Activated CD8-positive, alpha-beta memory T cell treated with anti-CD3 and anti-CD28 coated beads, Interleukin-2, amount 50 U/mL, for 48 hours (primary cell): ENCODE measurements around the gene SNX2.
"Not testable (repeated sequence)": the region's sequence is repeated elsewhere in the genome, so short reads cannot be mapped to it uniquely, and the experiment has no call there.

ENCODE experiments used
- DNase-seq: peaks from one replicate; pipeline ENCODE4 v3.0.0-alpha.2; 2020

Gene SNX2, protein sequence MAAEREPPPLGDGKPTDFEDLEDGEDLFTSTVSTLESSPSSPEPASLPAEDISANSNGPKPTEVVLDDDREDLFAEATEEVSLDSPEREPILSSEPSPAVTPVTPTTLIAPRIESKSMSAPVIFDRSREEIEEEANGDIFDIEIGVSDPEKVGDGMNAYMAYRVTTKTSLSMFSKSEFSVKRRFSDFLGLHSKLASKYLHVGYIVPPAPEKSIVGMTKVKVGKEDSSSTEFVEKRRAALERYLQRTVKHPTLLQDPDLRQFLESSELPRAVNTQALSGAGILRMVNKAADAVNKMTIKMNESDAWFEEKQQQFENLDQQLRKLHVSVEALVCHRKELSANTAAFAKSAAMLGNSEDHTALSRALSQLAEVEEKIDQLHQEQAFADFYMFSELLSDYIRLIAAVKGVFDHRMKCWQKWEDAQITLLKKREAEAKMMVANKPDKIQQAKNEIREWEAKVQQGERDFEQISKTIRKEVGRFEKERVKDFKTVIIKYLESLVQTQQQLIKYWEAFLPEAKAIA

DNA sequence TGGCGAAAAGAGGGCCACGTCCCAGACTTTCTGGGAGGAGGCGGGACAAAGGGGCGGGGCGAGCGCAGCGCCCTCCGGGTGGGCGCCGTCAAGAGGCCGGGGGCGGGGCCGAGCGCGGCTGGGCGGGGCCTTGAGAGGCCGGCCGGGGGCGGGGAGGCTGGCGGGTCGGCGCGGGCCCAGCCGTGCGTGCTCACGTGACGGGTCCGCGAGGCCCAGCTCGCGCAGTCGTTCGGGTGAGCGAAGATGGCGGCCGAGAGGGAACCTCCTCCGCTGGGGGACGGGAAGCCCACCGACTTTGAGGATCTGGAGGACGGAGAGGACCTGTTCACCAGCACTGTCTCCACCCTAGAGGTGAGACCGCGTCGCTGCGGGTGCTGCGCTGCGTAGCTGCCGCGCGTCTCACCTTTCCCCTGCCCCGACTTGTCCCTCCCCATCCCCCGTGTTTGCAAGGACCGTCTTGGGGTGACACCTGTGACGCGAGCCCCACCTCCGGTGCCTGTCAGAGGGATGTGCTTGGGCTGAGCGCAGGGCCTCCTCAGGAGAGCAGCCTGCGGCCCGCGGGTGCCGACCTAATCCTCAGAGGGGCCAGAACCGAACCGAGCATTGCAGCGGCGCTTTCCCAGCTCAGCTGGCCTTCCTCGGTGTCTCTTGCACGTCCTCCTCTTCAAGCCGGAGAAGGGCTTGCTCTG, at the start of gene SNX2:
Gene SNX2, plus strand, starts transcription at position 220 of the 689 bp plus-strand sequence. Its CDS starts 24 bp downstream, at position 244.
- DNase-seq = peak; percentile 95

DNA sequence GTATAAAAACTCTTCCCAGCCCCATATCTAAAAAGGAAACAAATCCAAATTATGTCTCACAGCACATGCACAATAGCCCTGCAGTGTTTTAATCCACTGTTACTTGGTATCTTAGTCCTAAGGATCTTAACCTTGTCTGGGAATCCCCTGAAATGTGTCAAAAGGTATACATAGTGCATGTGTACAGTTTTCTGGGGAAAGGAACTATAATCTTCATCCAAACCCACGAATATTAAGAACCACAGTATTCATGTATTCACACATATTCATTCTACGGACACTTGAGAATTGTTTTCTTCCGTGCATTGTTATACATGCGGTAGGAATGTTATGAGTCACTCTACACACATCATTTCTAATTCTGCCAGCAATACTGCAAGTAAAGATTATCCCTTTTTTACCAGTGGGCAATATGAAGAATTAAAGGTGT, 47.8 kb upstream of the SNX2 start:
- no peak for DNase-seq

DNA sequence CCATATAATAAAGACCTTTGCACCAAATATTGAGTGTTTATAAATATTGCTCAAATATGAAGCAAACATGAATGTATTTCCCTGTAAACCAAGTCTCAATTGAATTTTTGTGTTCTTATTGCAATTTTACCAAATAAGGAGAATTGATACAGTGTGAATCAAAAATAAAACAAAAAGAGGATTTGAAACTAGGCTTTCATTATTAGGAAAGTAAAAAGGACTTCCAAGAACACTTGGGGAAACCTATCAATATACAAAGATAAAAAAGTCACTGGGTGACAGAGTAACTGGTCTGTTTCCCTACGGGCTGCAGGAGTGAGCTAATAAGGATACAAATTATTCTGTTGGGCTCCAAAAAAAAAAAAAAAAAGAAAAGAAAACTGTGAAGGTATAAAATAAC, 44.8 kb upstream of the SNX2 start:
- DNase-seq = no peak

DNA sequence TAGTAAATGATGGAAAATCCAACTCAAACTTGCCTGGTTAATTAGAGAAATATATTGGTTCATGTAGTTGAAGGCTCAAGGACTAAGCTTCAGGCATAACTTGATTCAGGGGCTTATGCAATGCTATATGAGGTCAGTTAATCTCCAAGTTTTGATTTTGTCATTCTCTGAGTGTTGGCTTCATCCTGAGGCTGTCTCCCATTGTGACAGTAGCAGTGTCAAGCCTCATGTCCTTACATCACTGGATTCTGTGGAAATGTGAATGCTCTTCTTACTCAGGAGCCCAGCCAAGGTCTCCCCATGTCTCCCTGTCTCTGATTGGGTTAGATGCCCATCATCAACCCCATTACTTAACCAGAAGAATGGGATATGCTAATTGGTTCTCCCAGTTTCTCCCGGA, 44.4 kb upstream of the SNX2 start:
- DNase-seq = no peak

DNA sequence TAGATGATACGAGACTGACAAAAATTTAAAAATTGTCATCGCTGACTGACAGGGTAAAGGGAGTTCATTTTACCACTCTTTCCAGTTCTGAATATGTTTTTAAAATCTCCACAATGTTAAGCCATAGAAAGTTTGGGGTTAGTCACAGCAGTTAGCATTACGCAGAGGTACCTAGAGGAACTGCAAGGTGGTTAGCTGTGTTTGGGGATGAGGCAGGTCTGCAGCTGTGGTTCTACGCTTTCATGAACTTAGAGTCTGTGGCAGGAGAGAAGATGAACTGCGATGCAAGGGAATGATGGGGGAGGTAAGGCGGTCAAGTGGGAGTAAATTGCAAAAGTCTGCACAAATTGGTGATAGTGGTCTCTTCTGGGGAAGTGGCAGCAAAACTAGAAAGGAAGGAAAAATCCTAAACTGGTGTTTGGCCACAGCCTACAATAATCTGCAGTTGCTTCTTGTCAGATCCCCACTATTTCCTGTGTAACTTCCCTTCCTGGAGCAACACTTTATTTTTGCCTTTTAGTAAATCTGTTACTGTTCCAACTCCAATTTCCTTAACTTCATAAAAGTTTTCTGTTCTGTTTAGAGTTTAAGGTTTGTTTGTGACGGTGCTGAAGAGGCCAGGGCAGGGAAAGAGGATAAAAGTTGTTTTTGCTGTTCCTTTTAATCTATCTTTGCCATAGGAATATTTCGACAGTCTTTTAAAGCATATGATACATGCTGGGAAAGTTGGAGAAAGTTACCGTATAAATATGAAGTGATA, 38.6 kb upstream of the SNX2 start:
- no peak for DNase-seq

DNA sequence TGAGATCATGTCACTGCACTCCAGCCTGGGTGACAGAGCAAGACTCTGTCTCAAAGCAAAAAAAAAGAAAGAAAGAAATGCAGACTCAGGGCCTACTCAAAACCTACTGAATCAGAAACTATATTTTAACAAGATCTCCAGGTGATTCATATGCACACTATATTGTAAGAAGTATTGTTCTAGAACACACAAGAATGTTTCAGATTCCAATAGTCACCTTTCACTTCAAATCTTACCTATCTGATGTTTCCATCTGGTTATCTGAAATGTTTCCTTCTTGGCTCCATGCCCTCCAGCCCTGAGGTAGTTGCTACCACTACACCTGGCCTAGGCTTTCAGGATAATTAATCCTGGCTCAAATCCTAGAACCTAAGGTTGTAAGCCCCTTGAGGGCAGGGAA, 36.8 kb upstream of the SNX2 start:
- DNase-seq = no peak

DNA sequence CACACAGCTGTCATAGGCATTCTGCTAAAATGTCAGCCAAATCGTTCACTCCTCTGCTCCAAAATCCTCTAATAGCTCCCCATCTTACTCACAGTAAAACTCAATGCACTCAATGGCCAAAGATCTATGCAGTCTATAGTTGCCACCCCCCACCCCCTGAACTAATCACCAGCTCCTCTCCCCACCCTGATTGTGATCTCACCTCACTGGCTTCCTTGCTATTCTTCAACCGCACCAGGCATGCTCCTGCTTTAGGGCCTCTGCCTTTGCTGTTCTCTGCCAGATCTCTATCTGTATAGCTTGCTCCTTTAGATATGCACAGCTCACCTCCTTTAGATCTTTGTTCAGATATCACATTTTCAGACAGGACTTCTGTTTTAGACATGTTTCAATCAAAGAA, 33.2 kb upstream of the SNX2 start:
- DNase-seq = no peak

DNA sequence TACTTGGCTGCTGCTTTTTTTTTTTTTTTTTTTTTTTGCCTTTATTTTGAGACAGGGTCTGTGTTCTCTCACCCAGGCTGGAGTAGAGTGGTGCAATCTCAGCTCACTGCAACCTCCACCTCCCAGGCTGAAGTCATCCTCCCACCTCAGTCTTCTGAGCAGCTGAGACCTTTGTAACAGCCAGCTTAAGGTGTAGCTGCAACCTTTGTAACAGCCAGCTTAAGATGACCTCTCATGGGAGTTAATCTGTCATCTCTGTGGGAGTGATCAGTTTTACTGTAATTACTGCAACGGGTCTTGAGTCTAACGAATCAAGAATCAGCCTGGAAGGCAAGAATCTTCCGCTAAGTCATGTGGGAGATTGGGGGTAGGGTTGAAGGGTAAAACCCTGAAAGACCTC, 31.6 kb upstream of the SNX2 start:
- no peak for DNase-seq

DNA sequence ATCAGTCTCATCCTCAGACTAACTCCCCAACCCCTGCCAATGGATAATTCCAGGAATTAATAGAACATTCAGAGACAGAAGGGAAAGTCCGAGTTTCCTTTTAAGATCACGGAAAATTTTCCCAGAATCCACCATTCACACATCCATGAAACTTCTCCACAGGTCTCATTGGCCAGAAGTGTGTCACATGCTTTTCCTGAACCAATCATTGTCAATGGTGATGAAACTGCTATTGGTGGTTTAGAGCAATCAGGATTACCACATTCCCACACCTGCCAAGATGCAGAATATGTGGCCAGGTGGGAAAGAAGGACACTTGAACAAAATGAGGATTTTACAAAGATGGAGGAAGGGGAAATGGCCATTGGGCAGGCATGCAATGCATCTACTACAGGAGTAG, 29.3 kb upstream of the SNX2 start:
- DNase-seq = no peak

DNA sequence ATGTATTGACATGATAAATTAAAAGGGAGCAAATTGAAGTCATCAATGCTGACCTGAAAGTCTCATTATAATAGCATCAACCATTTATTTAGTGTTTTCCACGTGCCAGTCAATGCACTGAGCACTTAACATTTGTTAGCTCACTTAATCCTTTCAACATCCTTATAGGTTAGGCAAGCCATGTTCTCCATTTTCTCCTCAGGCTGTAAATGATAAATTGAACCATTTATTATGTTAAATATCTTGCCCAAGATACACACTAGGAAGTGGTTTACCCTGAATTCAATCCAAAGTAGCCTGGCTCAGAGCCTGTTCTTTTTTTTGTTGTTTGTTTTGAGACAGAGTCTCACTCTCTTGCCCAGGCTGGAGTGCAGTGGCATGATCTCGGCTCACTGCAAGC, 25.0 kb upstream of the SNX2 start:
- no peak for DNase-seq

DNA sequence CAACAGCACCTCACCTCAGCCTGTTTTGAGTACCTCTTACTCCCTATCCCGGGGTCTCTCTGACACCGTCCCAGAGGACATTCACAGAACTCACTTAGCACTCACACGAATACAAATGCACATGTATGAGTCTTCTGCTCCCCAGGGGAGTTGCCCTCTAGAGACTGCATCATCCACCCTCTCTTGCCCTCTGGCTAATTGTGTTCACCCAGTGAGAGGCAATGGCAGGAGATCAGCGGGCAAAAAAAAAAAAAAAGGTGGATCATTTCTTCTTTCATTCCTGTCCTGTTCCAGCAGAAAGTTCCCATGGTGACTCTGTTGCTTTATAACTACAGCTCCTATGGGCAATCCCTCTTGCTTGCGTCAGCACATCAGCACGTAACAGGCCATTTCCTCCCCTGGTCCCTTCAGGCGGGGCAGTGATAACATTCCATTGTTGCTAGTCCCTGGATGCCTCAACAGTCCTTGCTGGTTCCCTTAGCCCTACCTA, 23.5 kb upstream of the SNX2 start:
- DNase-seq = no peak

DNA sequence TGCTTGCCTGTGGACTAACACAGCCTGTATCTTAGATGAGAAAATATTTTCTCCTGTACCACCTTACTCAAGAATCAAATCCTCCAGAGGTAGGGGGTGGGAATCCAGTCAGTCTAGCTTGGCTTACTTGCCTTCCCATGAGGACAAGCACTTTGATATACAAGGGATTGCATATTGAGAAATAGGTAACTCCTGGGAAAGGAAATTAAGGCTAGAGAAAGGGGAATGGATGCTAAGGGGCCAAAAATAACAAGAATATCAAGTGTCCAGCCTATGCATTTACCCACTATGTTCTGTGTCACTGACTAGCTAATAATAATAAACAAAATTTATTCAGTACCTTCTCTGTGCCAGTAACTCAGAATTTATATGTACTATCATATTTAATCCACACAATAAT, 21.4 kb upstream of the SNX2 start:
- DNase-seq = no peak

DNA sequence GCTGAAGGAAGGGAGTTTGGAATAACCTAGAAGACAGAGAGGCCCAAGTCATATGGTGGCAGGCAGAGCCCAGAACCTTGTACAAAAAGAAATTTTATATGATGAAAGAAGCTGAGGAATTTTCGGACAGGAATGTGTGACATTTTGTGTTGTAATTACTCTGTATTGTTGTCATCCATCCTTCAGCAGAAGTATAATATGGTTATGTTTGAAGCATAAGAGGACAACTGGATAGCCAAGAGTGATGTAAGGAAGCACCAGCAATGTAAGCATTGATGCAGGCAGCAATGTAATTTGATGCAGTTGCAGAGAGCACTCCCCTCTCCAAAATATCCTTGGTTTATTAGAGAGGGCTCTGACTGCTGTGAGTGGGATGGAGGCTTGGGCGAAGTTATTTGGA, 19.1 kb upstream of the SNX2 start:
- no peak for DNase-seq

DNA sequence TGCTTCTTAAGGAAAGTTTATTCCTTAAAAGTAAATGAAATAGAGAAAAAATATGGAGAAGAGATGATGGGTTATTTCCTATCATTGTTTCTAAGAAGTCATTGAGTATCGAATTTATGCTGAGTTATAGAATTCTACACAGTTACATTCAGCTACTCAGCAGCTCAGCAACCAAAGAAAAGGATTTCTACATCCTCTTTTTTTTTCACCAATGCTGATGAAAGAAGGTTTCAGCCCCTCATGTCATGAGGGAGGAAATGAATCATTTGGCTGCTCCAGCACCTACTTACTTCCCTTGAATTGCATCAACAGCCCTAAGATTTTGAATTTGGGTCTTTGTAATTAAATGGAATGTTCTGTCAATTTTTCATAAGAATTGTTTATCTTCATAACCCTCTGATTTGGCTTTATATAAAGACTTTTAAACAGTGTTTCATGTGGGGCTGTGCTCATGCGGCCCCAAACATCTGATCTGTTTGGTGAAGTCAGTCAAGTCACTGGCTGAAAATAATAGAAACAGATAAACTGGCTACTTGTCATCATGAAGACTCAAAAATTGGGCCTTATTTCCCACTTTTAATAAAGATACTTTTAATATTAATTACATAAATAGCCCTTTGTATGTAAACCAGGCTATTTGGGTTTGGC, 18.5 kb upstream of the SNX2 start:
- DNase-seq = no peak

DNA sequence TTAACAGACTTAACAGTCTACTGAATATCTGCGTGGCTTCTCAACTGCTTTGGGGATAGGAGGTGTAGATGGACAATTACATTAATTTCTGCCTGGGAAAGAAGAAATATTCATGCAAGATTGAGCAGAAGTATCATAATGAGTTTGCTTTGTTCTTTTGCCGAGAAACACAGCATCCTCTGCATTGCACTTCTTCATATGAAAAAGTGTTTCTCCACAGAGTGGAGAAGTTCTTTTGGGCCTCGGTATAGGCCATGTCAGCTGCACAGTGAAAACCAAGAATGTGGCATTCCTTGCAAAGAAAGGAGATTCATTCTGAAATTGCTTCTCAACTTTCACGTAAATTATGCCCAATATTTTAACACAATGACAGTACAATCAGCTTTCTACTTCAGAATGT, 17.6 kb upstream of the SNX2 start:
- no peak for DNase-seq

DNA sequence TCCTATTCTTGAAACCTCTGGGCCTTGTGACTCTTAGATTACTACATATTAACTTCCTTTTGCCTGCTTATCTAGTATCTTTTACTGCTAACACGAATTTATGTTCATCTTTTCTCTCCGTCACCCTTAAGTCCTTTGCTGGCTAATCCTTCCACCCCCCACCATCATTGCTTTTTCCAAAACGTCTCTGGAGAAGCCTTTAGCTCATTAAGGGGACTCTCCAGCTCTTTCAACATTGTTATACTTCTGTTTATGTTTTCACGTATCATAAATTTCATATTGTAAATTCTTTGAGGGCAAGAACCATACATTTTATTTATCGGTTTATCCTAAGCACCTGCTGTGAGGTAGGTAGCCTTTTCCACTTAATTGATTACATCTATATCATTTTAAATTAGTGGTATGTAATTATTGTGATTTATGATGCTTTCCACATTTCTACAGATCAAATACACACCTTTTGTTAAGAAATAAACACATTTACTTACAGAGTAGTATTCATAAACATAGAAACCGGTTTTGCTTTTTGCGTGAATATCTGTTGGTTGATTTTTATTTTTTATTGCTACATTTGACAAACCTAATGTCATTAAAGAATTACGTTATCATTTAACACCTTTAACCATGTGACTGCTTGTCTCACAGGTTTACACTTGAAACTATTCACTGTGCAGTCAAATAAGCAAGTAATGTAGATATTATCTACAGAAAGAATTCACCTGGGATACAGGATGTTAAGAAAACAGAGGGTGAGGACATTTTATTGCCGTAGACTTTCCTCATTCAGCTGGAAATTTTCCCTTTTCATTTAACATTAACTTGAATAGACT, 15.4 kb upstream of the SNX2 start:
- no peak for DNase-seq

DNA sequence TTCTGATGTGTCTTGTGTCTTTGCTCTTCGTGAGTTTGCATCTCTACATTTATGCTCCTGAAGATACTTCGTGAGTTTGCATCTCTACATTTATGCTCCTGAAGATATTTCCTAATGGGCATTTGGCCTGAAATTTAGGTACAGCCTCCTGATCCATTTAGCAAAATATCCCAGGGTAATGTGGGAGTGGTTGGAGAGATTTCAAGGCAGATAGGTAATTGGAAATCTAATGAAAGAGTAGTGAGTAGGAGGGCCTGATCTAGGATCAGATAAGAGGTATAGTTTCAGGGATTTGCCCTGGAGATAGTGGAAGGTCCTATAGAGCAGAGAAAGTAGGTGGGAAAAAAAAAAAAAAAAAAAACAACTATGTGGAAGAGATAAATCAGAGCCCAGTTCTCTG, 14.6 kb upstream of the SNX2 start:
- DNase-seq = no peak

DNA sequence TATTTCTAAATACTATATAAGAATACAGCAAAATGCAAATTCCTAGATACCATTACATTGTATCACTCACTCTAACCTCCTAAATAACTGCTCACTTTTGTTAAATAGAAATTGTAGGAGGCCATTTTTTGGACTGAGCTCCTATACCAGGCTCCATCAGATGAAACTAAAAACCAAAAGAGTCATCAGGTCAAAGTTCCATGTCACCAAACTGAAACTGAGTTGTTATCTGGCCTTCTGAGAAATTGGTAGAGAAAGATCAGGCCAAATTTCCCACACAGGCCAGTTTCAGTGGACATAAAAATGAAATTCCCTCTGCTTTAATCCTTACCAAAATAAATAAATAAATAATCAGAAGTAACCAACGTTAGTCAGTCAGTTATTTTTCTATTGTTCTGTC, 13.8 kb upstream of the SNX2 start:
- no peak for DNase-seq

DNA sequence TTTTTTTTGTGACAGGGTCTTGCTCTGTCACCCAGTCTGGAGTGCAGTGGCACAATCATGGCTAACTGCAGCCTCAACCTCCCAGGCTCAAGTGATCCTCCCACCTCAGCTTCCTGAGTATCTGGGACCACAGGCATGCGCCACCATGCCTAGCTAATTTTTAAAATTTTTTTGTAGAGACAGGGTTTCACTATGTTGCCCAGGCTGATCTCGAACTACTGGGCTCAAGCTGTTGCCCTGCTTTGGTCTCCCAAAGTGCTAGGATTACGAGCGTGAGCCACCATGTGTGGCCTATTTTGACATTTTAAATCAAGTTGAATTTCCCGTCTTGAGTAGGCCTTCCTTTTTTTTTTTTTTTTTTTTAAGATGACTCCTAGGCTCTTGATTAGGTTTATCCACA, 13.0 kb upstream of the SNX2 start:
- not testable (repeated sequence) for DNase-seq

DNA sequence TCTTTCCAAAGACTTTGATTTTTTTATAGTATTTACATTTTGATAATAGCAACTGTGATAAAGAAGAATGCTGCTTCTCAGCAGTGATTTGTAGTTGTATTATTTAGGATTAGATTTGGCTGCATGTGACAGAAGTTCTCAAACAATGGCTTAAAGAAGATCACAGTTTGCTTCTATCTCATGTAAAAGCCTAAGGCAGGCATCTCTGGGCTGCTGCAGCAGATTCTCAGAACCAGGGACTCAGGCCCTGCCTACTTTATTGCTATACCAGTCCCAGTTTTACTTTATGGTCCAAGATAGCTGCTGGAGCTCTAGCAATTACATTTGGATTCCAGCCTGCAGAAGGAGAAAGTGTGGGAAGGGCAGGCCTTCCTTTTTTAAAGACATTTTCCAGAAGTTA, 8.8 kb upstream of the SNX2 start:
- DNase-seq = no peak

DNA sequence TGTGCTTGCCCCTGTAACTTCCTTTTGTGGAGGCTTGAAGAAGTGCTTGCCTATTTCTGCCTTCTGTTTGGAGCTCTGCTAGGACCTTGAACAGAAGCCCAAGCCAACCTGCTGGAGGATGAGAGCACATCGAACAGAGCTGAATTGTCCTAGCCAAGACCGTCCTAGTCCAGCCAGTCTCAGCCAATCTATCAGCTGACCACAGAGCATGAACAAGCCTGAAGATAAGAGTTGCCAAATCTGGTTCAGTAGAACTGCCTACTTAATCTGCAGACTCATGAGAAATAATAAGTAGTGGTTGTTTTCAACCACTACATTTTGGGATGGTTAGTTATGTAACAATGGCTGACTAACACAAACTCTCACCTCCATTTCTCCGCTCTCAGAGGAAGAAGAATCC, 4.4 kb upstream of the SNX2 start:
- no peak for DNase-seq

DNA sequence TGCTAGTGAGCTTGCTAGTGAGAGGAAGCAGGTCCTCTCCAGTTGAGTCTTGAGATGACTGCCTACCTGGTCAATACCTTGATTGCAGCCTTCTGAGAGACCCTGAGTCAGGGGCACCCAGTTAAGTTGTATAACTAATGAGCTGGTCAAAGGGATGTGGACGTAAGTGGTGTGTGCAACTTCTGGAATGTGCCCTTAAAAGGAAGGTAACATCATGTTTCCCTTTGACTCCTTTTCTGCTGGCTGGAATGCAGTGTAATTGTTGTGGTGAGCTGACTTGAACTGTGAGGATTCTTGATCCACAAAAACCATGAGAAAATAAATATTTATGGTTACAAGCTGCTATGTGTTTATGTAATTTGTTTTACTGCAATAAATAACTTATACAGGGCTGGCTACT, 2.4 kb upstream of the SNX2 start:
- no peak for DNase-seq
